Measurements from ENCODE around the gene NTNG1. TPM values are rescaled to one million over a fixed set of nuclear protein-coding genes. Genes with fewer than 3 reads are reported as not detected.

Gene NTNG1
- total RNA-seq, 1 donor from 2014 or later: 9.6 TPM

- intact Hi-C loops (cut with DNase I): no loop called here
- H3K27ac ChIP-seq: no peak overlapping the region
- no peak for TF ChIP-seq CTCF (IDR thresholded peaks at IDR 0.05)
- no peak for DNase-seq
- H3K4me1 ChIP-seq: no peaks in the 10 kb centered on the region
- no peaks in the 10 kb centered on the region for H3K9me3 ChIP-seq
- no peaks in the 10 kb centered on the region for H3K27me3 ChIP-seq (ENCODE audit: low read depth)
- ATAC-seq: no peak
- no peaks in the 10 kb centered on the region for H3K36me3 ChIP-seq
- H3K4me3 ChIP-seq: no peak overlapping the region
Observed at GRCh38 chr1:107299521-107299920, 158.7 kb downstream of the NTNG1 start.

GRCh38 chr1:107309962-107310361, 169.1 kb downstream of the NTNG1 start:
- H3K27ac ChIP-seq: no peak overlapping the region
- H3K4me3 ChIP-seq: no peak overlapping the region
- no peaks in the 10 kb centered on the region for H3K36me3 ChIP-seq
- intact Hi-C loops (cut with DNase I): no loop called here
- ATAC-seq (no peak), DNase-seq (no peak)
- TF ChIP-seq CTCF (IDR thresholded peaks at IDR 0.05): no peak
- no peaks in the 10 kb centered on the region for H3K27me3 ChIP-seq (ENCODE audit: low read depth)
- no peaks in the 10 kb centered on the region for H3K4me1 ChIP-seq
- H3K9me3 ChIP-seq: no peaks in the 10 kb centered on the region

GRCh38 chr1:107315652-107316051, 174.8 kb downstream of the NTNG1 start:
- TF ChIP-seq CTCF (IDR thresholded peaks at IDR 0.05): no peak
- Histone ChIP-seq H3K27ac (no peak overlapping the region), H3K9me3 (no peaks in the 10 kb centered on the region), H3K4me3 (no peak overlapping the region), H3K36me3 (no peaks in the 10 kb centered on the region), H3K4me1 (no peaks in the 10 kb centered on the region), H3K27me3 (ENCODE audit: low read depth) (no peaks in the 10 kb centered on the region)
- DNase-seq (no peak), ATAC-seq (no peak)
- intact Hi-C loops (cut with DNase I): no loop called here

- no peak for DNase-seq
- Histone ChIP-seq H3K4me1 (no peaks in the 10 kb centered on the region), H3K36me3 (no peaks in the 10 kb centered on the region), H3K27me3 (ENCODE audit: low read depth) (no peaks in the 10 kb centered on the region), H3K27ac (no peak overlapping the region), H3K9me3 (no peaks in the 10 kb centered on the region), H3K4me3 (no peak overlapping the region)
- no peak for ATAC-seq
- TF ChIP-seq CTCF (IDR thresholded peaks at IDR 0.05): no peak
- intact Hi-C loops (cut with DNase I): no loop called here
Observed at GRCh38 chr1:107318932-107319331, 178.1 kb downstream of the NTNG1 start.

- Histone ChIP-seq H3K27me3 (ENCODE audit: low read depth) (no peaks in the 10 kb centered on the region), H3K4me3 (no peak overlapping the region), H3K4me1 (no peaks in the 10 kb centered on the region), H3K36me3 (no peaks in the 10 kb centered on the region), H3K9me3 (no peaks in the 10 kb centered on the region), H3K27ac (no peak overlapping the region)
- intact Hi-C loops (cut with DNase I): no loop called here
- no peak for DNase-seq
- TF ChIP-seq CTCF (IDR thresholded peaks at IDR 0.05): no peak
- no peak for ATAC-seq
Observed at GRCh38 chr1:107323784-107324183, 182.9 kb downstream of the NTNG1 start.
